Erythroblast (primary cell): ENCODE measurements around the gene CPXM2.

Source experiments
- DNase-seq, 2 experiments: peaks; one replicate each; lab custom pipeline; 2025; lab: John Stamatoyannopoulos, UW
- GATA1 ChIP-seq: IDR thresholded peaks from 2 replicates; pipeline ENCODE4 v1.6.1; 2011; ENCODE audit warnings: low read depth, mild to moderate bottlenecking, control low read depth, low read length, moderate library complexity
- POLR2A ChIP-seq: IDR thresholded peaks from 2 replicates; pipeline ENCODE4 v1.6.1; 2011; ENCODE audit warnings: mild to moderate bottlenecking, low read length

CPXM2 gene

DNA sequence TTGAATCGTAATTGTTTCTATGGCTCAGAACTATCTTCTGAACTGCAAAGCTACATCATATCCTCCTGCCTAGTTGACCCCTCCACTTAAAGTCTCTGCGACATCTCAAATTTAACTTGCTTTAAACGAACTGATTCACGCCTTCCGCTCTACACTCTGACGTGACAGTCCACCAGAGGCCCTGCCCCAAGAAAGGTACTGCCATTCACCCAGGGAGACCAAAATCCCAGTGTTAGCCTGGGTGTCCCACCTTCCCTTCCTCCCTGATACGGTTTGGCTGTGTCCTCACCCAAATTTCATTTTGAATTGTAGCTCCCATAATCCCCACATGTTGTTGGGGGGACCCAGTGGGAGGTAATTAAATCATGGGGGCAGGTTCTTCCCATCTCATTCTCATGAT is 90.8 kb downstream of the CPXM2 start:
- no peak for DNase-seq
- no peak for TF ChIP-seq GATA1
- TF ChIP-seq POLR2A: no peak

DNA sequence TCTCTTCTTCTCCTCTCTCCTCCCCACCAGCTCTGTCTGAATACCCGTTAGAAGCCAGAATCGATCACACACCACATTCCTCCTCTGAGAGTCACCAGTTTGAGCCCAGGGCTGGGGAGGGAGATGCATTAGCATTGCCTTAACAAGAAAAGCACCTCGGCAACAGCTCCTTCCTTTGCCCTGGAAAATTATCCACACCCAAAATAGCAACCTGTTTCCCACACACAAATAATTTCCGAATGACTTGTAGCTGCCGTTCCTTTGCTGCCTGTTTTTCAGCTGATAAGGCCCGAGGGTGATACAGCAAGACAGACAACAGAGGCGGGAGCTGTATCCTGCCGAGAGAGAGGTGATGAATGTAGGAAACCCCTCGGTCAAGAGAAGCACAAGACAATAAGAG is 91.3 kb downstream of the CPXM2 start:
- DNase-seq: peak; percentile 12 to 29

DNA sequence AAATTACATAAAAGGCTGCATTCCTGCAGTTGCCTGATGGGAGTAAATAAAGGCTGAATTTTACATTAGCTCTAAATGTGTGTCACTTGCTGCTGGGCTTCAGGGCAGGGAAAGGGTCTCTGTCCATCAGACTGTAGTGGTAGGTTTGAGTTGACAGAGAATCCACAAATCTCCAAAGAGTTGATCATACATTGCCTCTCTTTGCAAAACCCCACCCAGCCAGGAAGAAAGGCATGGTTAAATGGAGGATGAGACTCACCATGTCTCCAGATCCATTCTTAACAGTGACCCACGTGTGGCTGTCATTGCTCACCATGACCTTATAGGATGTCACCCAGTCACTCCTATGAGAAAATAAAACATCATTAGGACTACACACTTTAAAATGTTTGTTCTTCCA is 92.8 kb downstream of the CPXM2 start:
- no peak for TF ChIP-seq POLR2A
- TF ChIP-seq GATA1: no peak
- DNase-seq: no peak

More for the DNA sequence above, 91.3 kb downstream of the CPXM2 start:
- TF ChIP-seq POLR2A (no peak), GATA1 (no peak)

DNA sequence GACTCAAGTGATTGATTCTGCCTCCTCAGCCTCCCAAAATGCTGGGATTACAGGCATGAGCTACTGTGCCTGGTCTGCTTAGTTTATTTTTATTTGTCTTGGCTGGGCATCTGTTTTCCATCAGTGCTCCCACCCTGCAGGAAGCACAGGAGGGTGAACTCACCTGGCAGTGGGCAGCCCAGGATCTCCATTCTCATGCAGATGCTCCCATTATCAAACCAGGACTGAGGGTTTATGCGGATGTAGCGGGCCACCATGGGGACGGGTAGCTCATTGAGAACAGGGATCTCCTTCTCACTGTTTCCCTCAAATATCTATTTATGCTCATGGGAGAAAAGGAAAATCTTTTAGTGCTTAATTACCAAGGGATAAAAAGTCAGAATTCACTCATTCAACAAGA is 93.8 kb downstream of the CPXM2 start:
- no peak for TF ChIP-seq GATA1
- no peak for TF ChIP-seq POLR2A
- DNase-seq: no peak

DNA sequence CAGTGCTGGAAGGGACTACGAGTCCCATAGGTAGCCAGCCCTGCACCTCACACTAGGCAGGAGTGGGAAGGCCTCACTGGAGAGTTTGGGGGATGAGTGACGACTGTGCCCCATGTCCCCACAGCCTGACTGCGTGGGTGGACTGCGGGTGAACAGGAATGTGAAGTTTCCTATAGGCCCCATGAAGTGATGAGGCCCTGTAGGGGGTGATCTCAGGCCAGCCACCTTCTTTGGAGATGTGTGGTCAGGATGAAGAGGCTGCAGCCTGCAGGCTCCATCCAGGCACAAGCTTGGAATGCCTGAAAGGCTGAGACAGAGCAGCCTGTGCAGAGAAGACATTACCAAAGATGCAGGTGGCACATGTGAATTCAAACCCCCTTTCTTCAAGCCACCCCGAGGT is 94.9 kb downstream of the CPXM2 start:
- TF ChIP-seq GATA1 (no peak), POLR2A (no peak)
- DNase-seq: no peak

DNA sequence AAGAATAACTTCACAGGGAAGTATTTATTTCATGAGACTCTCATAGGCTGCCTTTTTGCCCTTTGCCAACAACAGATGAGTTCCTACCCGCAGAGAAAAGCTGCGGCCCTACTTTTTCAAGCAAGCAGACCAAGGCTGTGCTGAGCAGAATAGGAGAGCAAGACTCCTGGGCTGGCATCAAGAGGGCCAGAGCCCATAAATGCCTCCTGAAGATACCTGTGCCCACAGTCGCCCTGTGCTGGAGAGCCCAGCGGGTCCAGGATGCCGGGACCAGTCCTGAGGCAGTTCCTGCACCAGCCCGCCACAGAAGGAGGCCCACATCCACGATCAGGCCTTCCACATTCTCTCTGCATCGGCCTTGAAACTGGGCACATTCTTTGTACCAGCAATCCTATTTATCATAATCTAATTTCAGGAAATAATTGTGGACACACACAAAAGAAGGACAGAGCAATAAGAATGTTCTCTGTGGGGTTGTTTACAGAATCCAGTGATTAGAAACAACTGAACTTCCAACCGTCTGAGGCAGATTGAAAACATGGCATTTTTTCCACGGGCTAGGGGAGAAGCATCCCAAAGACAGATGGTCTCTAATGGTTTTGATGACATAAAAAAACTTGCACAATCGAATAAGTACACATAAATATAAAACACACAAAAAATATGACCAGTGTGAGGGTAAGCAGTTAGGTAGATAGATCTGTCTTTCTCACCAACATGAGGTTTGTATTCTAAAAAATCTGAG is 95.6 kb downstream of the CPXM2 start:
- TF ChIP-seq POLR2A (no peak), GATA1 (no peak)
- DNase-seq: no peak

DNA sequence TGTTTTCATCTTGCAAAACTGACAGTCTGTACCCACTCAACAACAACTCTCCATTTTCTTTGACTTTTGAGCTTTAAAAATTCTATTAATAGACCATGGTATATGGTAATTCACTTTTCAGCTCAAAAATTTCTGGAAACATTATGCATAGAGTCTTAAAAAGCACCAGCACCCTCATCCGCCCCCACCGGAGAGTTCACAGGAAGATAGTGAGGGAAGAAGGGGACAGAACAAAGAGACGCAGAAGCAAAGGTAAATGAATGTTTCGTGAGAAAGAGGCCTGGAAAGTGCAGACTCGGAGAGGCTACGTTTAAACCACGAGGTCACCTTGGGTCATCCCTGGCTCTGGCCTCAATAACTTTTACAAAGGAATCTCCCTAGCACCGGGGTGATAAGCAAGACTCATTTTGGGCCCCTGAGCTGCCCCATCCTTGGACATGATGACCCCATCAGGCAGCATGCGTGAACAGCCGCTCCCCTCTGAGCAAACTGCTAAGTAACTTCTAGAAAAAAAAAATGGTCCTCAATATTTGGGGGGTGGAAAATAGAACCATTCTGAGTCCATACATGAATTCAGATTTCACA is 96.3 kb downstream of the CPXM2 start:
- no peak for DNase-seq
- TF ChIP-seq GATA1 (no peak), POLR2A (no peak)

DNA sequence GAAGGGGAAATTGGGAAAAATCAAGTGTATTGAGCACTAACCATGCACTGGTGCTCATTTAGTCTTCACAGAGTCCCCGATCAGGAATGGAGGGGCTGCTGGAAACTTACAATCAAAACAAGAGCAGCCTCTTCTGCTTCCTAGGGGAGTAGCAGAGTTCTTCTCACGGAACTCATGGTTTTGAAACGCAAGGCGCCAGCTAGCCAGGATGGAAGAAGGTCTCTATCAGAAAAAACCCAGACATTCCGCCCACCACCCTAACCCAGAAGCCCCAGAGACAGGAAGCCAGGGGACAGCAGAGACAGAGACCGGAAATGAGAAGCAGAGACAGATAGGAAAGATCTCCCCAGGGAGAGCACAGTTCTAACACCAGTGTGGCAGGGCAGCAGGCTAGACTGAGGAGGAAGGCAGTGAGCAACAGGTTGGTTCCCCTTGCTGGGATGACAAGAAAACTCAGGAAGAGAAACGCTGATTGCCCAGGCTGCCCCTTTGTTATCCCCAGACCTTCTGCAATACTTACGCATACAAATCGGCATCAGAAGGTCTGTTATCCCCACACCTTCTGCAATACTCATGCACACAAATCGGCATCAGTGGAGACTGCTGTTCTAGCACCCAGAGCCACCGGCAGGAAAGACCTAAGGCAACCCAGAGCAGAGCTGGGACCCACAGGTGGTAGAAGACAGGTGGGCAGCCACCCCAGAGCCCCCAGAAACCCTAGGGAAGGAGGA is 99.2 kb downstream of the CPXM2 start:
- no peak for TF ChIP-seq GATA1
- no peak for TF ChIP-seq POLR2A
- no peak for DNase-seq

DNA sequence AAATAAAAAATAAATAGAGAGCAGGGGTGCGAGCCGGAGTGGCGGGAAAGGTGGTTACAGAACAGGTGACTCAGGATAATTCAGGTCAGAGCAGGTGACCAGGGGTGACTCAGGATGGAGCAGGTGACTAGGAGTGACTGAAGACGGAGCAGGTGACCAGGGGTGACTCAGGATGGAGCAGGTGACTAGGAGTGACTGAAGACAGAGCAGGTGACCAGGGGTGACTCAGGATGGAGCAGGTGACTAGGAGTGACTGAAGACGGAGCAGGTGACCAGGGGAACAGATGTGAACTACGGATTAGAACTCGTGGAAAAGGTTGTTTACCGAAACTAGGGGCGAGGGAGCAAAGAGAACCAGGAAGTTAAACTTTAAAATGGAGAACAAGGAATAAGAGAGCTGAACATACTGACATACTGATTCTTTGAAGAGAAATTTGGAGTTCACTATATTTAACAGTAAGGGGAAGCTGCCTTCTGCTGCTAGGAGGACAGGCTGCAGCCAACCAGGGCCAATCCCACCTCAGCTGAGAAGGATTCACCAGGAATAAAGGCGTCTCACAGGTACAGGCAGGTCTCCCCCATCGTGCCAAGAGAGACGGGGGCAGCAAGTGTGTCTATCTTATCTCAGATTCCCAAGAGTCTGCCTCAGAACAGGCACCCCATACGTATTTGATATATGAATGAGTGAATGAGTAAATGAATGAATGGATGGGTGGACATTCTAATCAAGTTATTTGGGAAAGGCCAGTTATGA is 101.3 kb downstream of the CPXM2 start:
- no peak for TF ChIP-seq POLR2A
- TF ChIP-seq GATA1: no peak
- no peak for DNase-seq

DNA sequence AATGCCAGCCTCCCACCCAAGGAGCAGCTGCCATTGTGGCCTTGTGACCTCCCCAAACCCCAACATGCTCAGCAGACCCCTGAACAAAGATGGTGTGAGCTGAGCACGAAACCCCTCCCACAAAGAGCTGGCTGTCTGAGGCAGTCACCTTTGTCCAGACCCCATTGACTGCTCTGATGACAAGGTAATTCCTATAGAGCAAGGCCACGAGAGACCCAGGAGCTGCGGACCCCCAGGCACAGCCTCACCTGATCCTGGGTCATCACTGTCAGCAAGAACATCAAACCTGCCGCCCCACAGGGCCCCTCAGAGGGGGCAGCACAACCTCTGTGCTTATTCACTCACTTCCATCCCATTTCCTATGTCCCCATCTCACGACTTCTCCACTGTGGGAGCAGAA is 102.6 kb downstream of the CPXM2 start:
- no peak for DNase-seq
- TF ChIP-seq GATA1: no peak
- TF ChIP-seq POLR2A: no peak

DNA sequence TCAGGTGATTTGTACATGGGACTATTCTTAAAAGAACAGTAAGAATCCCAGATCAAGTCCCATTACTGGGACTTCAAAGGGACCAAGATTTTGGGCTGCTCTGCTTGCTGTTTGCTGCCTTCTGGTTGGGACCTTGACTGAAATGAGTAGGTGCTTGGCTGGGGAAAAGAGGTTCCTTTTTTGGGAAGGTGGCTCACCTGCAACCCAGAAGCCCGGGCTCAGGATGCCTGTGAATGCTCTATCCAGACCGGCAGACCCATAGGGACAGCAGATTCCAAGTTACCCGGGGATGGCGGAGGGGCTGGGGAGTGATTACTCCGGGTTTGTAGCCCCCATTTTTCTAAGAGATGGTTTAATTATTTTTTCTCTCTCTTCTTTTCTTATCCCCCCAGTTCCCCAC is 104.0 kb downstream of the CPXM2 start:
- no peak for DNase-seq
- TF ChIP-seq GATA1 (no peak), POLR2A (no peak)

DNA sequence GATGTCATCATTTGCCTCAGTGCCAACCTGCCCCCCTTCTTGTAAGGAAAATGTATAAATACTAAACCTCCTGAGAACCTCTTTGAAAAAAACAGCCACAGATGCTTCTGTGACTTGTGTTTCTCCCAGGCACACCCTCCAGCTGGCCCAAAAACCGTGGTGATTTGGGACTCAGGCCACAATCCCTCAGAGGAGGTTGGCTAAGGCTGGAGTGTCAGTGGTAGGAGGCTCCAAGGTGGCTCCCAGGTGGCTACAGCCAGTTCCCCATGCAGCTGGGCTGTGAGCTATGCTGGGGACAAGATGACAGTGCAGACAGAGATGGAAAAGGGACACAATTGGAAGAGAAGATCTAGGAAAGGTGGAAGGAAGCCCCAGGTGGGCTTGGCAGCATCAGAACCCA is 104.7 kb downstream of the CPXM2 start:
- no peak for TF ChIP-seq GATA1
- no peak for TF ChIP-seq POLR2A
- no peak for DNase-seq

DNA sequence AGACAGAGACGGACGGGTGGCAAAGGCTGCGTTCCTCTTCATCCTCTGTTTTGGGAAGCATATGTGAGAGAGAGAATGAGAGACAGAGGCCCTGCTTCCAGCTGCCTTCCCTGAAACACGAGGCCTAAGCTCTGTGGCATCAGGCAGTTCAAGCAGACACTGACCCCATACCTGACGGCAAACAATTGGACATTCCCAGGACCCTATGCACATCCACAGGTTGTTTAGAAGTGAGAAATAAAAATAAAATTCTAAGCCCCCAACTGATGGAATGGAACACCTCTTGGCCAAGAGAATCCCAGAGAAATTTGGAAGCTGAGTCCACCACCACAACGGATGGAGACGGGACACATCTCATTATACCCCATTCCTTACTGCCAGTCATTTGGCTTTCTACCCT is 105.3 kb downstream of the CPXM2 start:
- TF ChIP-seq POLR2A: no peak
- no peak for TF ChIP-seq GATA1
- DNase-seq: no peak

DNA sequence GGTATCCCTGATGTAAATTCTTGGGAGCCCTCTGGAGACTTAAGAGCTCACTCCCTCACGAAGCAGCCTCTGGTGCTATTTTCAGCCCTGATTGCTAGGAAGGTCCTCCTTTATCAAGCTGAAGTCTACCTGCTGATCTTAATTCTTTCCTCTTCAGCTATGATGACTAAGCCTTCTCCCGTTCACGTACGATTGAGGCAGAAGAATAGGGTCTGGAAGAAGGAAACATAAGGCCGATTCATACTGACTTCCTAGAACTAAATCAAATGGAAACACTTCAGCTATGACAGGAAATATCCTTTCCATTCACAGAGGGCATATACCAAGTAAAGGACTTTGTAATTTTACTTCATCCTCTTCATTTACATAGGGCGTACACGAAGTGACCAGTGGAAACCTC is 107.0 kb downstream of the CPXM2 start:
- TF ChIP-seq POLR2A: no peak
- TF ChIP-seq GATA1: no peak
- DNase-seq: no peak
